HL-60/S4 treated with retinoic acid at 250 ng/mL for 4 days and 3 days (cell line): ENCODE results near the gene PRKCE.
"Not testable (repeated sequence)": the region's sequence is repeated elsewhere in the genome, so short reads cannot be mapped to it uniquely, and the experiment has no call there.

ENCODE experiments used
- in situ Hi-C: fragments of 300-500 bp; cut with MboI; formaldehyde crosslinking; loops from 2 replicates; pipeline ENCODE4 v1.7.0; 2022; ENCODE audit warnings: low sequenced_read_pairs

Gene PRKCE

DNA sequence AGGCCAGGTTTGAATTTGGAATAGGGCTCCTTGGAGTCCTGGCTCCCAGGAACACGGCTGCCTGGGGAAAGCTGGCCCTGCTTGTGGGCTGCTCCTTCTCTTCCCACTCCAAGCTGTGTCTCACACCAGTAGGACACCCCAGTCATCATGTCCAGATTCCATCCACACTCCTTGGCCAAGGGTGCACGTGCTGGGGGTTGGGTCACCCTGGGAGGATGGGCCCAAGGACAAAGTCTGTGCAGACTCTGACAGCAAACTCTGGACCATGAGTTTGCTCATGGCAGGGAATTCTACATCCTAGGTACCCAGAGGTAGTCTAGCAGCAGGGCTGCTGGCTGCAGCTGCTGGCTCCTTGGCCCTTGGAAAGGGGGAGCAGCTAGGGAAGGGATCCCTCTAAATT is 543.4 kb downstream of the PRKCE start:
- in situ Hi-C loops, result no loop called here

DNA sequence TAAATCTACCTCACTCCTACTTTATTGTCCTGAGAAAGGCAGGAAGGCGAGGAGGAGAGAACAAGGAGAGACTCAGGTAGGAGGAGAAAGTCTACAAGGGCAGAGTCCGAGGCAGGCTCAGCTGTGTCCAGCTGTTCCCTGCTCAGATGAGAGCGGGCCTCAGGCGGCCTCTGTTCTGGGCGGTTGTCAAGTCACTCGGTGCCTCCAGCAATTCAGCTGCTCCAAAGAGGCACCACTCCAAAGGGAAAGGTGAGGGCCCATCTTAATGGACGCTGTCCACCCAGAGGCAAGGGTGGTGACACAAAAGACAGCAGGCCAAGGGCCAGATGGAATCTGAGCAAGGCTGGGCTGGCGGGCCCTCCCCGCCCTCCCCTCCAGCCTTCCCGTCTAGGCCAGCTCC is 544.3 kb downstream of the PRKCE start:
- in situ Hi-C loops, result no loop called here

DNA sequence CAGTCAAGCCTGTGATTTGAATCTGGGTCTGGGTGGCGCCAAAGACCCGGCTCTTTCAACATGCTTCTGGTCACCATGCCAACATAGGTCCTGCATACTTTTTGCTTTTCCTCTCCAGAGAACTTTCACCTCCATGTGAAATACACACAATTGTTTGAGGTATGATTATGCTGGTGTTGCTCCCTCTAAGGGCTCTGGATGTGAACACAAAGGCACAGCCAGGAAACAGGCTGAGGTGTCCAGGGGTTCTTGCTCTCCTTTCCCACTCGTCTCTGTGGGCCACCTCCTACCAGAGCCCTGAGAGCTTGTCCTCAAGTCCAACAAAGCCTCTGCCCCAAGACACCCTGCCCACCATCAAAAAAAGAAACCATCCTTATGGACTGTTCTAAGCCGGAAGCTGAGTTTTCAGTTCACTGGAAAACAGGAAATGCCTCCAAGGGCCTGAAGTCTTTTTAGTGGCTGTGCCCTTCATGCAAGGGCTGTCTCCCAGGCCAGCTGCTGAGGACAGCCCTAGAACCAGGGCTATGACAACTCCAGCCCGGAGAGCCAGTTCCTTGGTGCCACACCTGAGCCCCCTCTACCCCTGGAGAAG is 545.5 kb downstream of the PRKCE start:
- in situ Hi-C loops, result no loop called here

DNA sequence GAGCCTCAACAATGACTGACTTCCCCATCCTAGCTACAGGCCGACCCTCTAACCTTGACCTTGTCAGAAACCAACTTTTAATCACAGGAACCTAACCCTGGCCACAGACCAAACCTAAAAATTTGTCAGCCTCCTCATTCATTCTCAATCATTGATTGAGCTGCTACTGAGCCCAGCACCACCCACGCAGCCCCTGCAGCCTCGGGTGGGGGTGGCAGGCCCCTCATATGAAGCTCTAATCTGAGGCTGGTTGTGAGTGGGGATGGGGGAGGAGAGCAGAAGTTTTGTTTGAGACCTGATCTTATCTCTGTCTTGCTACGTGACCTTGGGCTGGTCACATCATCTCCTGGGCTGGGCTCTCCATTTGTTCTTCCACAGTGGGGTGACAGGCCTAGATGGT is 546.2 kb downstream of the PRKCE start:
- in situ Hi-C loops, result no loop called here

DNA sequence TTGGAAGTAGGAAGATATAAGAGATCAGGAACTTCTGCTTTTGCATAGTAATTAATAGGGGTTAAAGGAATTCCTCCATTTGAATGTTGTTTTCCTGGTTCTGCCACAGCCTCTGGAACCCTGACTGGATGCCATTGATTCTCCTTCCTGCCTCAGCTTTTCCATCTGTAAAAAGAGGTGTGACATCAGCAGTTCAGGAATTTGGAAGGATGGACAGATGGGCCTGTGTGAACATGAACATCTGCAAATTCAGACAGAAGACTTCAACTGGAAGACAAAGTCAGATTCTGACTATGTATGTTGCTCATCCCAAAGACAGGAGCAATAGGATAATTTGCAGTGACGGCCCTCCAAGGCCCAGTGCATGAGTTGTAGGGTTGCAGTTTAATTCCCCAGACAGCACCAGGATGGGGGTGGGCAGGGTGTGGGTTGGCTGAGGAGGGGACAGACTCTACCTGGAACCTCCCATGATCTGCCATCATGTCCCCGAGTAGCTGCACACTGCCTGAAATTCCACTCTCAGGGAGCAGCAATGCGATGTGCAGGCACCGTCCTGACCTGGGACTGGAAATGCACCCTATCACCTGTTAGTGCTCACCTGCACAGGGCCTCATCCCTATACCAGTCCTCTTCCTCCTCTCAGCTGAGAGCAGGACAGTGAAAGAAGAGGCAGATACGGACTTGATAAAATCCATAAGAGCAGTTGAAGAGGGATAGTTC is 546.8 kb downstream of the PRKCE start:
- in situ Hi-C loops, result no loop called here

DNA sequence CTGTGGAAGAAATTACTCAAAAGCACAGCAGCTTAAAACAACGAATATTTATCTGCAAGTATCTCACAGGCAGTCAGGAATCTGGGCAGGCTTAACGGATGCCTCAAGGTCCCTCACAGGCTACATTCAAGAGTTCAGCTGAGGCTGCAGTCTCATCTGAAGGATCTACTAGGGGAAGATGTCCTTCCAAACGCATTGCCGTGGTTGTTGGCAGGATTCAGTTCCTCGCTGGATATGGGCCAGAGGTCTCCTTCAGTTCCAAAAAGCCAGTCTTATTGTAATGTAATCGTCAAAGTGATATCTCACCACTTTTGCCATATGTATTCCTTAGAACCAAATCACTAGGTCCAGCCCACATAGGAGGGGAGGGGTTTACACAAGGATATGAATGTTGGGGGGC is 547.5 kb downstream of the PRKCE start:
- in situ Hi-C loops, result no loop called here

DNA sequence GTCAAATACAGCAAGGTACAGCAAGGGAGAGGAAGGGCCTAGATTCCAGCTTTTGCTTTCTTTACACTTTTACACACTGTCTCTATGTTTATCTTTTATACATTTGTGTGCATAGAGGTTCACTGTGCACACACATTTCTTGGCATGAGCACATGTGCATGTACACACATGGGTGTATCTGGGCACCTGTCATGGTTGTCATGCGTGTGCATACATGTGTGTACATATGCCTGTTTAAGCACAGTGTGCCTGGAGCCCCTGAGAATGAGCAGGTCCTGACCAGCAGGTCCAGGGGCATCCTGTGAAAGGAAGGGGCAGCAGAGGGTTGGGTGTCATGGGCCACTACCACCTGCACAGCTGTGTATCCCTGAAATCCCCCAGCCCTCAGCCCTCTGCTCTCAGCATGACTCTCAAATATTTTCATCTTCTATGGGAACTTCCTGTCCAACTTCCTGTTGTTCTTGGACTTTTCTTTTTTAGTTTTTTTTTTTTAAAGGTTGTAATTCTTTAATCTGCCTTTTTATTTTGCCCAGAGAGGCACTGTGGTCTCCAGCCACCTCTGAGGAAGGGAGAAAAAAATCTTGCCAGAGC is 548.7 kb downstream of the PRKCE start:
- in situ Hi-C loops, result no loop called here

DNA sequence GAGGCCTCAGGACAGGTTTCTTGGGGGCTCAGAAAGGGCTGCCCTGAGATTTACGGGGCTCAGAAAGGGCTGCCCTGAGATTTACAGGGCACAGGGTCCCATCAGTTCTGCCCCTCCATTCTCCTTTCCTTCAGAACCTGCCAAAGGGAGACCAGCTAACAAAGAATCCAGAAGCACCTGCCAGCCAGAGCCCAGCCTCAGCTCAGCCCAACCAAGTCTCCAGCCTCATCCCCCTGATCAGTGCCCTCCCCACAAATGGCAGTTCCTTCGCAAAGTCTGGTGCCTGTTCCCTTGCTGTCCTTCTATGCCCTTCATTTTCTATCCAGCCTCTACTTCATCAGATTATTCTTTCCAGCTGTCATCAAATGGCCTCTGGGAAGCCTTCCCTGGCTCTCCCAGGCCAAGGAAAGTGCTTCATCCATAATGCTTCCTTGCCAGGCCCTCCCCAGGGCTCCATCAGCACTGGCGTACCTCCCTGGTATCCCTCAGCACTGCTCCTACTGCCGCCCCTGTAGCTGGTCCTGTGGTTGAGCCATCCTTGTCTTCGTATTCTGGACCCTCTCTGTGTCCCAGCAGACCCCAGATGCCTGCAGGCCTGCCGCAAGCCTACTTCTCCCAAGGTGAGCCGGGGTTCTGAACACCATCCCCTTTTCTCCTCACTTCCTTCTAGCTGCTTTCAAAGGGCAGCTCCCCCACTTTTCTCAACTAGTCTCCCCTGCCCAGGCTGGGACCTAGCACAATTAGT is 549.6 kb downstream of the PRKCE start:
- in situ Hi-C loops, result no loop called here

DNA sequence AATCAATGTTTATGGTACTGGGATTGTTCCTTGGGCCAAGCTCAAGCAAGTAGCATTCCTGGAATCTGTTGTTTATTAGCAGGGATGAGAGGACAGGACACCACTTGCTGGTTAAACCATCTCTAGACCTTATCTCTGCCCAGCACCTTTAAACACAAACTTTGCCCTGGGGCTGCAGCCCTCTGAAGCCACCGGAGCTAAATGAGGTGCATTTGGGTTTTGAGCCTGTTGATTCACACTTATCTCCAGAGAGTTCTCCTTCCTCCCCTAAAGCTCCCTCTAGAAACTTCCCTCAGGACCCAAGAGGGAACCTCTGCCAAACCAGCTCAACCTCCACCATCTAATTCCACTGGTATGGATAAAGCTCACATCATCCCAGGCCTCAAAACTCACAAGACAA is 551.0 kb downstream of the PRKCE start:
- in situ Hi-C loops, result no loop called here

DNA sequence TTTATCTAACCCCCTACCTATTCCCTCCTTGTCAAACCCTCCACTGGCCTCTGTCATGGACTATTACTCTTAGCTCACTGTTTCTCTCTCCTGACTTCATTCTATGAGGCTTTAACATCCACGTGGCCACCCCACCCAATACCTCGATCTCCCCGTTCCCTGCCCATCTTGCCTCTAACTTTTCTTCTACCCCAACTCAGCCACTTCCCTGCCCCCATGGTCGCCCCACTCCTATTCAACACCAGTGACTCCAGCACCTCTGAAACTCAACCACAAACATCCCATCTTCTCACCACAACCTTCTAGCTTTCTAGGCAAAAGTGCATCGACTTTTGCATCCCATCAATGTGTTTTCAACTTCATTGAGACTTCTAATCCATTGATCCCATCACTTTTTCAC is 551.5 kb downstream of the PRKCE start:
- in situ Hi-C loops, result no loop called here

DNA sequence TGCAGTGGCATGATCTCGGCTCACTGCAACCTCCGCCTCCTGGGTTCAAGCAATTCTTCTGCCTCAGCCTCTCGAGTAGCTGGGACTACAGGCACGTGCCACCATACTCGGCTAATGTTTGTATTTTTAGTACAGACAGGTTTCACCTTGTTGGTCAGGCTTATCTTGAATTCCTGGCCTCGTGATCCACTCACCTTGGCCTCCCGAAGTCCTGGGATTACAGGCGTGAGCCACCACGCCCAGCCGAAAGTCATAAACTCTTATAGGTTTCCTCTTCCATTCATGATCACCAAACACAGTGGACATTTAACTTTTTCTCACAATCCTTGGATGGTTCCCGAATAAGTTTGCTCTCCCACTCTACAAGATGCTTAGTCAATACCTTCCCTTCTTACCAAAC is 552.2 kb downstream of the PRKCE start:
- in situ Hi-C loops, result not testable (repeated sequence)

DNA sequence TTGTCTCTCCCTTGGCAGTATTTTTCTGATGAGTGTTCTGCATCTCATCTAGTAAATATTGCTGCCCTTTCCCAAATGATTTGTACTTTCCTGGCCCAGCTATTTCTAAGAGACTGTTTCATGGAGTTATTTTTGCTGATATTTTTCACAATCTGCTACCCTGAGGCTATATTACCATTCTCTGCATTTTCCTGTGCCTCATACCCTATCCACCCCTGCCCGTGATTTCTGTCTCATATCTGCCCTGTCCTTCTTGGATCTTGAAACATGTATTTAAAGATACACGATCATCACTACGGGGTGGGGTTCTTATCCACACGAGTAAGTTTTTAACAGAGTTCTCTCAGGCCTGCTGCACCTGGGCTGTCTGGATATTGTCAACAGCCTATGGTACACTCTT is 556.1 kb downstream of the PRKCE start:
- in situ Hi-C loops, result no loop called here

DNA sequence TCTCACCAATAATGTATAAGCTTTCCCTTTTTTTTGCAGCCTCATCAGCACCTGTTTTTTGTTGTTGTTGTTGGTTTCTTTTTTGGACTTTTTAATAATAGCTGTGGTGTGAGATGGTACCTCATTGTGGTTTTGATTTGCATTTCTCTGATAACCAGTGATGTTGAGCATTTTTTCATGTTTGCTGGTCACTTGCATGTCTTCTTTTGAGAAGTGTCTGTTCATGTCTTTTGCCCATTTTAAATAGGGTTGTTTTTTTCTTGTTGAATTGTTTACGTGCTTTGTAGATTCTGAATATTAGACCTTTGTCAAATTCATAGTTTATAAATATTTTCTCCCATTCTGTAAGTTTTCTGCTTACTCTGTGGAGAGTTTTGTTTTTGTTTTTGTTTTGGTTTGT is 557.3 kb downstream of the PRKCE start:
- in situ Hi-C loops, result no loop called here

DNA sequence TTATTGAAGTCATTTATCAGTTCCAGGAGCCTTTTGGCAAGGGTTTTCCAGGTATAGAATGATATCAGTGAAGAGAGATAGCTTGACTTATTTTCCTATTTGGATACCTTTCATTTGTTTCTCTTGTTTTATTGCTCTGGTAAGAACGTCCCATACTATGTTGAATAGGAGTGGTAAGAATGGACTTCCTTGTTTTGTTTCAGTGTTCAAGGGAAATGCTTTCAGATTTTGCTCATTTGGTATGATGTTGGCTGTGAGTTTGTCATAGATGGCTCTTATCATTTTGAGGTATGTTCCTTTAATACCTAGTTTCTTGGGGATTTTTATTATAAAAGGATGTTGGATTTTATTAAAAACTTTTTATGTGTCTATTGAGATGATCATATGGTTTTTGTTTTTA is 558.6 kb downstream of the PRKCE start:
- in situ Hi-C loops, result no loop called here

DNA sequence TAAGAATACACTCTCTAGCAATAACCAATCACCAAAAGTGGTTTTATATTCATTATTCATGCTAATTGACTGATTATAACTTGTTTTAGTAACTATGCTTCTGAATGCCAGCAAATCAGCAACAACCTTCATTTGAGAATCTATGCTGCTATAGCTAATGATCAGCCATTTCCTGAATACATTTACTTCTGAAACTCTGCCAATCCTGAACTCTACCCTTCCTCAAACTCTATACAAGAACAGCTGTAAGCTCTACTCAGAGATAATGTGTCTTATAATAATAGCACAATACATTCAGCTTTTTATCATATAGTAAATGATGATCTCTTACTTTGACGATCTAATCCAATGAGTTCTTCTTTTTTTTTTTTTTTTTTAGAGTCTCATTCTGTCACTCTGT is 560.0 kb downstream of the PRKCE start:
- in situ Hi-C loops, result no loop called here

DNA sequence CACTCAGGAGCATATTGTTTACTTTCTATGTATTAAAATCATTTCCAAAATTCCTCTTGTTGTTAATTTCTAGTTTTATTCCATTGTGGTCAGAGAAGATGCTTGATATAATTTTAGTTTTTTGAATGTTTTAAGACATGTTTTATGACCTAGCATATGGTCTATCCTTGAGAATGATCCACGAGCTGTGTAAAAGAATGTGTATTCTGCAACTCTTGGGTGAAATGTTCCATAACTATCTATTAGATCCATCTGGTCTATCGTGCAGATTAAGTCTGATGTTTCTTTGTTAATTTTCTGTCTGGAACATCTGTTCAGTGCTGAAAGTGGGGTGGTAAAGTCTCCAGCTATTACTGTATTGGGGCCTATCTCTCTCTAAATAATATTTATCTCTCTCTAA is 562.4 kb downstream of the PRKCE start:
- in situ Hi-C loops, result no loop called here

DNA sequence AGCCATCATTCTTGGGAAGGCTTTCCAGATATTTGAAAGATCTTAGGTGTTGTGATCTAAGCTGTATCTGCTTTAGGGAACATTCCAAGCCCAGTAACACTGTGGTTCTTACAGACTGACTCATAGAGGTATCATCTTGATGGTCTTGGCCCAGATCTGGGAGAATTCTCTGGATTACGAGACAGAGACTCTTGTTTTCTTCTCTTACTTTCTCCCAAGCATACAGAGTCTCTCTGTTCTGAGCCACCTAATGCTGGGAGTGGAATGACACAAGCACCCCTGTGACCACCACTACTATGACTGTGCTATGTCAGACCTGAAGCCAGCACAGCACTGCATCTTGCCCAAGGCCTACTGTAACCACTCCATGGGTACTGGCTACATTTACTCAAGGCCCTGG is 564.7 kb downstream of the PRKCE start:
- in situ Hi-C loops, result no loop called here

DNA sequence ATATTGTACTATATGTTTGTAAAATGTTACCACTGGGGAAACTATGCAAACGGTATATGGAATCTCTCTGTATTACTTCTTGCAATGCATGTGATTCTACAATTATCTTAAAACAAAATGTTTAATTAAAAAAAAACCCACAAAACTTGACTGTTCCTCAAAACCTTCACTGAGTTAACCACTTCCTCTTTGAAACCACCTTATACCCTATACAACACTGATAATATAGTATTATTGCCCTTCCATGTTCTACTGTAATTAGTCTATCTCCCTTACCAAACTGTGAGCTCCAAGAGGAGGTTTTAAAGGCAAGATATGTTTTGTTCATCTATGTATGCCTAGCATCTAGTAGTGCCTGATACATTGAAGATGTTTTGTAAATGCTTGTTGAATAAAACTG is 572.0 kb downstream of the PRKCE start:
- in situ Hi-C loops, result not testable (repeated sequence)

DNA sequence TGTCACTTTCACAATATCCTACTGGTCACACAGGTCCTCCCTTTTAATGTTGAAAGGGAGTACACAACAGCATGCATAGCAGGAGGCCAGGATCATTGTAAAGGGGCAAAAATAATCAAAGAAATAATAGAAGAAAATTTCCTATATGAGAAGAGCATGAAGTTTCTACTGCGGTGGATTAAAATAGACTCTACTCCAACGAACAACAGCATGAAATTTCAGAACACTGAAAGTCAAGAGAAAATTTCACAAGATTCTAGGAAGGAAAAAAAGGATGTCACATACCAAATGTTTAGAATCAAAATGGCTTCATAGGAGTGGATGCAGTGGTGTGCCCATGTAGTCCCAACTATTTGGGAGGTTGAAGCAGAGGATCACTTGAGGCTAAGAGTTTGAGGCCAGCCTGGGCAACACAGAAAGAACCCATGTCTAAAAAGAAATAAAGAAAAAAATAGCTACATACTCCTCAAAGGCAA is 573.7 kb downstream of the PRKCE start:
- in situ Hi-C loops, result no loop called here

DNA sequence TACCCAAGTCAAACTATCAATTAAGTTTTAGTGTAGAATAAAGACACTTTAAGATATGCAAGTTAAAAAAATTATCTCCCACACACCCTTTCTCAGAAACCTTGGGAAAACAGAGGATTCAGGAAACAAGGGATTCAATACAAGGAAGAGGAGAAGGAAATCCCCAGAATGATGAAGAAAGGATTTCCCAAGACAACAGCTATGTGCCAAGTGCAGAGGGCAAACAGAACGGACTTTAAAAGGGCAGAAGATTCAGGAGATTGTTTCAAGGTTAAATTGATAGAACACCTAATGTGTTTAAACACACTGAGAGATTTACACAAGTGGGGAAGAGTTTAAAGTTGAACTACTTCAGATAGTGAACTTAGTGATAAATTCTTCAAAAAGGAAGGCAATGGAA is 574.3 kb downstream of the PRKCE start:
- in situ Hi-C loops, result no loop called here

DNA sequence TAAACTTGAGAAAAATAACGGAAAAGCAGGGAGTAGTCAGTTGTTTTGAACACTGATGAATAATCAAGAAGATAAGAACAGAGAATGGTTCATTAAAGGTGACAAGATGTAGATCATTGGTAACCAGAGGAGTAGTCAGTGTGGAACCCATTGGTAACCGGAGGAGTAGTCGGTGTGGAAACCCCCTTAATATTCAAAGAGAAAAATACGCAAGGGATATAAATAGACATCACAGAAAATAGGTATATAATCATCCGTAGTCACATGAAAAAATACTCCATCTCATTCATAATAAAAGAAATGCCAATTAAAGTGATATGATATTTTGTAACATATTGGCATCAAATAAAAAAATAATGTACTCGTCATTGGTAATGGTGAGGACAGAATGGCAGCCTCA is 575.1 kb downstream of the PRKCE start:
- in situ Hi-C loops, result no loop called here

DNA sequence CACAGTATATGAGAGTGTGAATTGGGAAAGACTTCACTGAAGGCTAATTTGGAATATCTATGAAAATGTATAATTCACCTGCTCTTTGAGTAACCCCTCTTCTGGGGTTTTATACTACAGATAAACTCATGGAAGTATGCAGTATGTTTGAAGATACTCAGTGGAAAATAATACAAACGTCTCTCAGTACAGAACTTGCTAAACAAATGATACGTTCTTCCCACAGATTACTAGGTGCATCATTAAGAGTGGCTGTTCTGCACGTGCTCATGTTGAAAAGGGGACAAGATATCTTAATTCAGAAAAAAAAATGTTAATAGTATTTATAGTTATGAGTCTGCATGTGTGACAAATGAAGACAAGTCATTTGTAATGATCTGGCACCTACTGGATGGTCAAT is 575.5 kb downstream of the PRKCE start:
- in situ Hi-C loops, result no loop called here
